Measurements from ENCODE around the gene TGM3.

TGM3 gene

GRCh38 chr20:2329286-2329685, 33.5 kb downstream of the TGM3 start:
- TF ChIP-seq CTCF (conservative IDR thresholded peaks at IDR 0.05; ENCODE audit: low read depth, low read length): no peak
- no peak for DNase-seq (ENCODE audit: low read depth)
- no peak overlapping the region for H3K4me3 ChIP-seq (ENCODE audit: low read length)

DNA sequence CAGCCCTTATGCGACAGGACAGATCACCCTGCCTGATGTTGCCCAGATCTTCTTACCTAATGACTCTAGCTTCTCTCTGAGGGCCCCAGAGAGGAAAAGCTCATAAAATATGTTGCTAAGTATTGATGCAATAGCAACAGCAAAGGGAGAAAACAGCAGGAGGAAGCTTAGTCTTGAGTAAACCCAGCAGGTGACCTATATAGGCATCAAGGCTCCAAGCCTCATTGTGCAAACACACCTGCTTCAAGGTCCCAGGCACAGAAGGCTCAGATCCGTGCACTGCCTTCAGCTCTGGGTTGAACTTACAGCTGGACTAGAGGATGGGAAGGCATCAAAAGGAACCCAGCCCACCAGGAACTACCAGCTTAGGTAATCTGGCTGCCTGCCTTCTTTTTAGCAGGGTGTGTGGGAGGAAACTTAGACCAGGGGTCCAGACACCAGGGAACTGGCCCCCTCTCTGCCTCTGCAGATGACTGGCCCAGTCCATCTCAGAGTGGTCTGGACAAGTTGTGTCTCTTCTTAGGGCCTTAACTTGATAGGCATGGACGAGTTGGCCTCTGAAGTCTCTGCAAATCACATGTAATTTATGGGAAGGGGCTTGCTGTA, 34.4 kb downstream of the TGM3 start:
- DNase-seq (ENCODE audit: low read depth): no peak
- TF ChIP-seq CTCF (conservative IDR thresholded peaks at IDR 0.05; ENCODE audit: low read depth, low read length): no peak
- no peak overlapping the region for H3K4me3 ChIP-seq (ENCODE audit: low read length)

GRCh38 chr20:2331106-2331505, 35.3 kb downstream of the TGM3 start:
- DNase-seq (ENCODE audit: low read depth): no peak
- H3K4me3 ChIP-seq (ENCODE audit: low read length): no peak overlapping the region
- no peak for TF ChIP-seq CTCF (conservative IDR thresholded peaks at IDR 0.05; ENCODE audit: low read depth, low read length)

DNA sequence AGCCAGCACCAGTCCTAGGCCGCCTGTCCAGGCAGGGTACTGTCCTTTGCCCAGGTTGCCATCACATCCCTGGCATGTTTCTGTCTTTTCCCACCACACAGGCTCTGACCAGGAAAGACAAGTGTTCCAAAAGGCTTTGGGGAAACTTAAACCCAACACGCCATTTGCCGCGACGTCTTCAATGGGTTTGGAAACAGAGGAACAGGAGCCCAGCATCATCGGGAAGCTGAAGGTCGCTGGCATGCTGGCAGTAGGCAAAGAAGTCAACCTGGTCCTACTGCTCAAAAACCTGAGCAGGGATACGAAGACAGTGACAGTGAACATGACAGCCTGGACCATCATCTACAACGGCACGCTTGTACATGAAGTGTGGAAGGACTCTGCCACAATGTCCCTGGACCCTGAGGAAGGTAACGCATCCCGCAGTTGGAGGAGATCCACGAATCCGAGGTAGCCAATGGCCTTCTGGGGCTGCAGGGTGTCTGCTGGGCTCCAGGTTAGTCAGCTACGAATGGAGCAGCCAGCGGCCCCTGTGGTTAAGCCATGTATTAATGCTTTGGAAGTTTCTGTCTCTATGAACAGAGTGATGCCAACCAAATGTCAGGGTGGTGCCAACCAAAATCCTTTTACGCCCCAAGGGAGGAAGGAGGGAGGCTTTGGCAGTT, 36.2 kb downstream of the TGM3 start:
- no peak overlapping the region for H3K4me3 ChIP-seq (ENCODE audit: low read length)
- TF ChIP-seq CTCF (conservative IDR thresholded peaks at IDR 0.05; ENCODE audit: low read depth, low read length): no peak
- no peak for DNase-seq (ENCODE audit: low read depth)

- DNase-seq (ENCODE audit: low read depth): no peak
- no peak for TF ChIP-seq CTCF (conservative IDR thresholded peaks at IDR 0.05; ENCODE audit: low read depth, low read length)
- no peak overlapping the region for H3K4me3 ChIP-seq (ENCODE audit: low read length)
Measured at GRCh38 chr20:2332711-2333110, 36.9 kb downstream of the TGM3 start.

DNA sequence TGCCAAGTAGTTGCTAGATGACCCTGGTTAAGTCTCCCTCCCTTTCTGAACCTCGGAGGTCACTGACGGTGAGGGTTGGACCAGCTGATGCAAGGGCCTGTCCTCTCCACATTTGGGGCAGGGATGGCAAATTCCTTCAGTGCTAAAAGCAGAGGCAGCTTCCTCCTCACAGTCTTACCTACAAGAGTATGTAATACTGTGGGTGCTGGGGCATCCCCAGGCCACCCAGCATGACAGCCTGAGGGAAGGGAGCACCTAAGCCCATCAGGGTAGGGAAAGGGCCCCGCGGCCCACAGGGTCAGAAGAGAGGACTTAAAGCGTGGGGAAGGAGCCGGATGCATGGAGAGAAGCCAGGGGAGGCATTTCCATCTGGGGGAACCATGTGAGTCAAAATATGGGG, 38.0 kb downstream of the TGM3 start:
- no peak for TF ChIP-seq CTCF (conservative IDR thresholded peaks at IDR 0.05; ENCODE audit: low read depth, low read length)
- no peak overlapping the region for H3K4me3 ChIP-seq (ENCODE audit: low read length)
- no peak for DNase-seq (ENCODE audit: low read depth)

All from retinal pigment epithelial cell (primary cell).